Activated T-cell treated with anti-CD3 and anti-CD28 coated beads, Interleukin-2, amount 50 U/mL, for 72 hours (primary cell): ENCODE measurements around the gene CACNB1. TPM values are rescaled to one million over a fixed set of nuclear protein-coding genes. Genes with fewer than 3 reads are reported as not detected.
A peak's percentile ranks its signal among the peaks of the same experiment; 100 is the strongest.

Experiments
- ATAC-seq, 2 donors: fragments of 150-1000 bp; cut with Tn5 transposase; replicated peaks in 1 of 2; 2 replicates each; pipeline ENCODE4 v1.10.0; 2021; ENCODE audit warnings: moderate library complexity in 2 of 2, mild to moderate bottlenecking in 1 of 2
- DNase-seq, 2 donors: peaks; one replicate each; pipeline ENCODE4 v3.0.0; 2021 to 2022; ENCODE audit warnings: mixed read lengths in 1 of 2
- H3K27ac Mint-ChIP-seq: one replicate; pipeline ENCODE4 v1.8.0; 2022; ENCODE audit warnings: mild to moderate bottlenecking, moderate library complexity, mixed read lengths
- H3K27me3 Mint-ChIP-seq: one replicate; pipeline ENCODE4 v1.8.0; 2022; ENCODE audit warnings: low read depth, mixed read lengths
- H3K36me3 Mint-ChIP-seq, 2 donors: one replicate each; pipeline ENCODE4 v1.8.0; 2022; ENCODE audit warnings: mixed read lengths in 2 of 2, mild to moderate bottlenecking in 1 of 2; ENCODE audit not compliant: insufficient read depth in 2 of 2
- H3K4me1 Mint-ChIP-seq: one replicate; pipeline ENCODE4 v1.8.0; 2022; ENCODE audit warnings: low read depth, mixed read lengths
- H3K4me3 Mint-ChIP-seq, 2 donors: one replicate each; pipeline ENCODE4 v1.8.0; 2022; ENCODE audit warnings: mild to moderate bottlenecking in 2 of 2, mixed read lengths in 2 of 2, moderate library complexity in 2 of 2
- H3K9me3 Mint-ChIP-seq, 2 donors: one replicate each; pipeline ENCODE4 v1.8.0; 2022; ENCODE audit warnings: mixed read lengths in 2 of 2
- total RNA-seq, 2 donors: library from RNA; stranded (reverse); gene quantifications; one replicate each; pipeline ENCODE4 v1.2.3, GENCODE V29; 2022

Gene CACNB1
- total RNA-seq: 10 to 100 TPM; 10.5 to 15.3 TPM

DNA sequence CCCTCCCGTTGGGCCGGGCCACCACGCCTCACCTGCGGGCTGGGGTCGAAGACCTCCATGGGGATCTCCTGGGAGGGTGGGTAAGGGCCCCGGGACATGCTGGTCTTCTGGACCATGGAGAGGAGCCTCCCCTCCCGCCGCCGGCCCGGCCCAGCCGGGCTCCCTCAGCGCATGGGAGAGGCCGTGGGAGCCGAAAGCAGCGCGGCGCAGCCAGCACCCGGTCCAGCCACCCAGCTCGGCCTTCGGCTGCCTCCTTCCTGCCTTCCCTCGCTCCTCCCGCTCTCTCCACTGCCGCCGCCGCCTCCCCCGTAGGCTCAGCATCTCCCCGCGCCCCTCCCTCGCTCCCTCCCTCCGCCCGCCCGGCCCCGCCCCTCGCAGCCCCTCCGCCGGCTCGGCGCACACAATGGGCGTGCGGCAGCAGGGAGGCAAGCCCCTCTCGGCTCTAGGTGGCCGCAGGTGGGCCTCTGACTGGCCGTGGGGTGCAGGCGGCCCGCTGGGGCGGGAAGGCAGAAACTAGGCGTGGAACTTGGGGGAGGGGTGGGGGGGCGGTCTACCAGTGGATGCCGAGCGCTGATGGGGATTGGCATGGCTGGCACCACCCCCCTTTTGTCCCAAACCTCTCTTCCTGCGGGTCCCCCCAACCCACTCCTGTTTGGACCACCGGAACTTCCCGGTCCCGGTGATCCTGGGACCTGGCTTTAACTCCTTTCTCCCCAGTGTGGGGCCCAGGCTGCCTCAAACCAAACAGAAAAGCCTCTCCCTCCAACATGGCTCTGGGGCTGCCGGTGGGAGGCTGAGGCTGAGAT, at the start of gene CACNB1:
CACNB1 (minus strand) TSS at position 290 of the 806 bp plus-strand sequence; CDS start at position 116, 174 bp downstream.
- Mint-ChIP-seq H3K36me3 (peaks cover 10 to 22% of the 10 kb centered on the region in 2 donors), H3K4me1 (peaks cover 55% of the 10 kb centered on the region), H3K4me3 (peak within 1 kb of the TSS; percentile 96 to 100), H3K27ac (peak within 1 kb of the TSS; percentile 61), H3K9me3 (no peaks in the 10 kb centered on the region), H3K27me3 (no peaks in the 10 kb centered on the region)
- DNase-seq (peak; percentile 75 to 86), ATAC-seq (peak; percentile 73 to 74)

DNA sequence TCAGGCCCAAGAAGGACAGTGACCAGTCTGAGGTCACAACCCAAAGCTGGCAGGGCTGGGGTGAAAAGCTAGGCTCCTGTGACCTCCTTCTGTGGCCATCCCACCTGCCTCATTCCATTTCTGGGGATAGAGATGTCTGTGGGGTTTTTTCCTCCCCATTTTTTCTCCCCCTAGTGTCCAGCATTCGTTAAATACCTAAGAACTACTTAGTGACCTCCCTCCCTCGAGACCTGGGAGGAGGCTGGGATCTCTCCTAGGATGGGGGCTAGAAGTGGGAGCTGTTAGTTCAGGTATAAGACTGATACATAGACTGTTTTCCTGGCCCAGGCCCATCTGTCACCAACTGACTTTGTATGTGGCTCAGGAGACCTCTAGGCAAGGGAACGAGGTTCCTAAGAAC, 48.8 kb upstream of the CACNB1 start:
- Mint-ChIP-seq H3K27ac (no peak overlapping the region), H3K27me3 (no peaks in the 10 kb centered on the region), H3K9me3 (no peaks in the 10 kb centered on the region), H3K4me1 (no peaks in the 10 kb centered on the region), H3K4me3 (no peak overlapping the region), H3K36me3 (no peaks in the 10 kb centered on the region)
- DNase-seq (no peak), ATAC-seq (no peak)

DNA sequence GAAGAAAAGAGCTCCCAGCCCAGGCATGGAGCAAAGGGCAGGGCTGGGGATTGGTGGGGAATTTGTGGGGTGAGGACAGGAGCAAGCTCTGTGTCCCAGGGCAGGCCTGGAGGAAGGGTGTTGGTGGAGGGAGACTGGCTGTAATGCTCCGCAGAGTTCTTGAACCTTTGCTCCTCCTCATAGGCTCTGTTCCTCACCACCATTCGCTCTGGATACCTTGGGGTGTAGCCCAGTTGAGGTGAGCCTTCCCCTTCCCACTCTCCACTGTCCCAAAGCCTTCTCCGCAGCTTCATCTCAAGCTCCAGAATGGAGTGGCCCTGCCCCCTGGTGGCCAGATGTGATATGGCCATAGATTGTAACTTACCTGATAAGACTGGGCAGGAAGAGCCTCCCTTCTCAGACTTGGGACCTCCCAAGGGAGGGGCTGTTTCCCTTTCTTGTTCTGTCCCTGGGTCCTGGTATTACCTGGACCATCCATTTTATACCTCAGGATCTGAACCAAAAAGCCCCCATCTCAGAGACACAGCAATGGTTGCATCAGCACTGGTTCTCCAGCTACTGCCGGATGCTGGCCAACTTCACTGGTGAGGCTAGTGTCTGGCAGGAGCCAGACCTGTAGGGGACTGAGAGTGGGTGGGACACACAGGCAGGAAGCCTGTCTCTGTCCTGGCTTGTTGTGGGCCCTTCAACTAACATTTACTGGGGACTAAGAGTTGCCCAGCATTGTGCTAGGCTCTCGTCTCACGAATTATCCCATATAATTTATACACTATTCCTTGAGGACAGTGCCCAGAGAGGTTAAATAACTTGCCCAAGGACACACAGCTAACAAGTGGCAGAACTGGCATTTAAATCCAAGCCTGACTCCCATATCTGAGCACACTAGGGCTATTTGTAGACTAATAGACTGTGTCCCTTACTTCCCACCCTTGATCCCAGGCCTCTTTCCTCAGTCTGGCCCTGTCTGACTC, 47.4 kb upstream of the CACNB1 start:
- peak; percentile 85 to 88 for ATAC-seq

DNA sequence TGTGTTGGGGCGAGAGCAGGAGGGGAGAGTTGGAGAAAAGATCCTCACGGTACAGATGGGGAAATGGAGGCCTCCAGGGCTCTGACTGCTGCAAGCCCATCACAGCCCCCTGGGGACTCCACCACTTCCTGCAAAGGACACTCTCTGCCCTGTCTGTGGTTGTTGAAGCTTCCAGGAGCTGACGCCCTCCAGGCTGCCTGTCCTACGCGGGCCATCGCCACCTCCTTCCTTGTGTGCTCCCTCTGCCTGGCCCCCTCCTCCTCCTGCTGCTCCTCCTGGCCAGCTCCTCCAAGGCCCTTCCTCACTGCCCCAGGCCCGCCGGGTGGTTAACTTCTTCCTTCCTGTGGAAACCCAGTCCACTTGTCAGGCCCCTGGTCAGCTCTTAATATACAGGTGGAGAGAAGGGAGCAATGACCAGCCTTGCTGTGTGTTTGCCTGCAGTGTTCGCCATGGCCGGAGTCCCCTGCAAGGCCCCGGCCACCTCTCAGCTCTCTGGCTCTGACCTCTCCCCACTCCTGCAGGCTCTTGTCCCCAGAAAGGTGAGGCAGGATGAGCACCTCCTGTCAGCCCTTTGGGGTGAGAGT, 46.6 kb upstream of the CACNB1 start:
- DNase-seq: no peak
- peak in 1 of 2 donors; percentile 5 for ATAC-seq
- H3K4me3 Mint-ChIP-seq: no peak overlapping the region
- peaks cover 9% of the 10 kb centered on the region for H3K4me1 Mint-ChIP-seq
- no peak overlapping the region for H3K27ac Mint-ChIP-seq
- no peaks in the 10 kb centered on the region for H3K27me3 Mint-ChIP-seq
- no peaks in the 10 kb centered on the region for H3K36me3 Mint-ChIP-seq
- H3K9me3 Mint-ChIP-seq: no peaks in the 10 kb centered on the region

More for the DNA sequence above, 47.4 kb upstream of the CACNB1 start:
- peak; percentile 82 to 88 for DNase-seq
- no peaks in the 10 kb centered on the region for H3K27me3 Mint-ChIP-seq
- no peak overlapping the region for H3K27ac Mint-ChIP-seq
- no peak overlapping the region for H3K4me3 Mint-ChIP-seq
- H3K4me1 Mint-ChIP-seq: peaks cover 1% of the 10 kb centered on the region
- H3K9me3 Mint-ChIP-seq: no peaks in the 10 kb centered on the region
- no peaks in the 10 kb centered on the region for H3K36me3 Mint-ChIP-seq

- Mint-ChIP-seq H3K4me3 (no peak overlapping the region), H3K9me3 (no peaks in the 10 kb centered on the region), H3K36me3 (no peaks in the 10 kb centered on the region), H3K4me1 (peaks cover 18% of the 10 kb centered on the region), H3K27me3 (no peaks in the 10 kb centered on the region), H3K27ac (no peak overlapping the region)
- no peak for DNase-seq
- no peak for ATAC-seq
Measured at GRCh38 chr17:39243155-39243554, 45.7 kb upstream of the CACNB1 start.

- DNase-seq: no peak
- no peak overlapping the region for H3K27ac Mint-ChIP-seq
- H3K27me3 Mint-ChIP-seq: no peaks in the 10 kb centered on the region
- no peaks in the 10 kb centered on the region for H3K36me3 Mint-ChIP-seq
- H3K4me3 Mint-ChIP-seq: no peak overlapping the region
- ATAC-seq: no peak
- H3K4me1 Mint-ChIP-seq: peaks cover 26% of the 10 kb centered on the region
- no peaks in the 10 kb centered on the region for H3K9me3 Mint-ChIP-seq
Measured at GRCh38 chr17:39240631-39241030, 43.2 kb upstream of the CACNB1 start.

DNA sequence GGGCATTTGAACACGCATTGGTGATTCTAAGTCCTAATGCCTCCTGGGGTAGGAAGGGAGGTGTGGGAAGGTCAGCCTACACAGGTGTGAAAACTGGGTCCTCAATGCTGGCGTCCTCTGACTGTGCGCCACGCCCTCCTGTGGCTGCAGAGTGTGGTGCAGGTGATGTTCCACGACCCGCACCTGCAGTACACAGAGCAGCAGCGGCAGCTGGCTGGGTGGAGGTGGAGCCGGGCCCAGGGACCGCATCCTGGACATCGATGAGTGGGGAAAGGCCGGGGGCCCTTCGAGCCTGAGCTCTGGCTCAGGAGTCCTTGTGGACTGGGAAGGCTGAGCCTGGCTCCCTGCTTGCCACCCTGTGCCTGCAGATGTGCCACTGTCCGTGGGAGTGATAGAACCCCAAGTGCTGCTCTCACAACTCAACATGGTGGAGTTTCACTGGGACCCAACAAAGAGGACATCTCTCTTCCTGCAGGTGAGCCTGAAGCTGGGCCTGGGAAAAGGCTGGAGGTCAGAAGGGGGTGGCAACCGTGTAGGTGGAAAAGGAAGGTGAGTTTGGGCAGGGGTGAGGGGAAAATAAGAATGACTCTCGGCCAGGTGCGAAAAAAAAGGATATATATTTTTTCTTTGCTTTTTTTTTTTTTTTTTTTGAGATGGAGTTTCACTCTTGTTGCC, 42.3 kb upstream of the CACNB1 start:
- no peaks in the 10 kb centered on the region for H3K9me3 Mint-ChIP-seq
- H3K4me1 Mint-ChIP-seq: peaks cover 30% of the 10 kb centered on the region
- ATAC-seq: peak; percentile 50 to 55
- H3K4me3 Mint-ChIP-seq: peak overlapping the region; percentile 11 to 47
- DNase-seq: peak; percentile 77 to 79
- no peaks in the 10 kb centered on the region for H3K36me3 Mint-ChIP-seq
- H3K27me3 Mint-ChIP-seq: no peaks in the 10 kb centered on the region
- H3K27ac Mint-ChIP-seq: no peak overlapping the region

- peak; percentile 80 to 83 for DNase-seq
- Mint-ChIP-seq H3K27me3 (no peaks in the 10 kb centered on the region), H3K9me3 (no peaks in the 10 kb centered on the region), H3K4me3 (peak overlapping the region; percentile 67 to 79), H3K27ac (peak overlapping the region; percentile 78), H3K36me3 (no peaks in the 10 kb centered on the region), H3K4me1 (peaks cover 30% of the 10 kb centered on the region)
- peak; percentile 87 to 92 for ATAC-seq
Measured at GRCh38 chr17:39238311-39238972, 41.0 kb upstream of the CACNB1 start.

GRCh38 chr17:39237586-39237985, 40.1 kb upstream of the CACNB1 start:
- Mint-ChIP-seq H3K36me3 (no peaks in the 10 kb centered on the region), H3K27ac (no peak overlapping the region), H3K9me3 (no peaks in the 10 kb centered on the region), H3K27me3 (no peaks in the 10 kb centered on the region), H3K4me1 (peaks cover 30% of the 10 kb centered on the region), H3K4me3 (no peak overlapping the region)
- no peak for ATAC-seq
- DNase-seq: no peak

- Mint-ChIP-seq H3K27ac (no peak overlapping the region), H3K27me3 (no peaks in the 10 kb centered on the region)
Measured at GRCh38 chr17:39236981-39237441, 39.5 kb upstream of the CACNB1 start.

GRCh38 chr17:39236450-39236927, 39.0 kb upstream of the CACNB1 start:
- H3K27me3 Mint-ChIP-seq: peaks cover 4% of the 10 kb centered on the region

More at GRCh38 chr17:39236981-39237441, 39.5 kb upstream of the CACNB1 start:
- ATAC-seq: no peak
- DNase-seq: no peak
- Mint-ChIP-seq H3K9me3 (no peaks in the 10 kb centered on the region), H3K36me3 (no peaks in the 10 kb centered on the region), H3K4me3 (no peak overlapping the region), H3K4me1 (peaks cover 33% of the 10 kb centered on the region)

More at GRCh38 chr17:39236450-39236927, 39.0 kb upstream of the CACNB1 start:
- Mint-ChIP-seq H3K27ac (no peak overlapping the region), H3K4me3 (no peak overlapping the region), H3K36me3 (no peaks in the 10 kb centered on the region), H3K9me3 (no peaks in the 10 kb centered on the region), H3K4me1 (peaks cover 38% of the 10 kb centered on the region)
- ATAC-seq (no peak), DNase-seq (no peak)
